AG10803 (cell line): ENCODE measurements around the gene WDR37.

Source experiments
- DNase-seq: peaks from one replicate; pipeline ENCODE4 v3.0.0; 2010; ENCODE audit warnings: low read depth
- H3K4me3 ChIP-seq: 2 replicates; pipeline ENCODE4 v1.5.1; 2011; ENCODE audit warnings: mild to moderate bottlenecking, low read length, control low read depth
- CTCF ChIP-seq: conservative IDR thresholded peaks from 2 replicates; pipeline ENCODE4 v1.5.1; 2011; ENCODE audit warnings: mild to moderate bottlenecking, low read length, control low read depth, inconsistent platforms

WDR37 gene

GRCh38 chr10:1119501-1119900 lies 63.3 kb downstream of the WDR37 start:
- H3K4me3 ChIP-seq: no peak overlapping the region
- DNase-seq: no peak
- TF ChIP-seq CTCF: no peak

GRCh38 chr10:1120306-1120705 lies 64.1 kb downstream of the WDR37 start:
- TF ChIP-seq CTCF: no peak
- no peak for DNase-seq
- no peak overlapping the region for H3K4me3 ChIP-seq

DNA sequence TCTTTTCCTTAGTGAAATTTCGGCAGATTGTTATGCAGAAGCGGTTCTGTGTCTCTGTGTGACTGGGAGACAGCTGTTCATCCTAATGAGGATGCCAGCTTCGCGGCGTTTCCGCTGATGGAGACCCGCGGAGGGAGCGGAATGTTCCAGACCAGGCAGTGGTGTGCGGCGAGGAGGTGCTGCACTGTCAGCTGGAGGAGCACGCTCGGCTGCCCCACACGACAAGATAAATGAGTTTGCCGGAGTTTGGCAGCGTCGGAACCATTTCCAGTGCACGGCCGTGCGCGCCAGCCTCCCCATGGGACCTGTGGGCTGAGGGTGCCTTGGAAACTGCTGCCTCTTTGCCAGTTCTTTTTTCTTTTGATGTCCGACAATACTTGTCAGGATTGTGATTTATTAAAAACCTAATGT lies 64.6 kb downstream of the WDR37 start:
- TF ChIP-seq CTCF: no peak
- no peak overlapping the region for H3K4me3 ChIP-seq
- peak; percentile 23 for DNase-seq

DNA sequence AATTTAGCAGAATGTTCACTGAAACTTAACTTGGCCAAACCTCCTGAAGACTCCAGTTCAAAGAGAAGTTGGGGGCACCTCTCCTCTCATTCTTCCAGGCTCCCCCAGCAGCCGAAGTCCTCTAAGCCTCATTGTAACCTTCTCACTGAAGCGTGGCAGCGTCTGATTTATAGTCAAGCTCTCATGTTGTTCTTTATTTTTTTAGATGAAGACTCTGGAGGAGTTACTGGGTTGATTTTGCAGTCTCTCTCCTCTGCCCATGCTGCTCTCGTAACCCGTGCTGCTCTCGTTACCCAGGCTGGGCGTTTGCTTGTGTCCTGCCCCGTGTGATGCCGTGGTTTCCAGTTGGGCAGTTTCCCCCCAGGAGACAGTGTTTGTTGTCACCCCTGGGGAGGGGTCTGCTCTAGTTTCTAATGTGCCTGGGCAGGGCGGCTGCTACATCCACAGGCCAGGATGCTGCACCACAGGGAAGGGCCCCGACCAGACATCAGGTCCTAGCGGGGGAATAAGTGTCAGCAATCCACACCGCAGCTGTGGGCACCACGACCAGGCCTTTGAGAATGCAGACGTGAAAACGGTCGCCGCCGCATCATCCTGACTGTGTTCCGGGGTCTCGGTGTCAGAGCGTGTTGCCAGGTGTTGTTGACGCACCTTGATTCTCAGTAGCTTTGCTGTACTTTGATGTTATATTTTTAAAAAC lies 65.2 kb downstream of the WDR37 start:
- DNase-seq: no peak
- H3K4me3 ChIP-seq: no peak overlapping the region
- no peak for TF ChIP-seq CTCF

DNA sequence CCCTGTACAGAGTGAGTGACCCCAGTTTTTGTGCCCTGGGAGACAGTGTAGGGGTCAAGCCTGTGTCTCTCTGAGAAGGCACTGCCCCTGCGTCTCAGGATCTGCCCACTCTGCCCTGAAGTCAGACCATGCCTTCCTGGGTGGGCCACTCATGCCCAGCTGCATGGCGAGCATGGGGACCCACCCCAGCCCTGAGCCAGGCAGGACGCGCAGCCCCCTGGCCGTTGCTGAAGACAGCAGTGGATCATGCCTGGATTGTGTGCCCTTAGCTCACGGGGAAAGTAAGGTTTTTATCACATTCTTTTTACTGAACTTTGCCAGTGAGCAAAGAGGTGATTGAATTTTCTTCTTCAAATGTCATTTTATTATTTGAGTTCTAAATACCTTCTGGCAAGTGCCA lies 66.2 kb downstream of the WDR37 start:
- no peak overlapping the region for H3K4me3 ChIP-seq
- TF ChIP-seq CTCF: no peak

DNA sequence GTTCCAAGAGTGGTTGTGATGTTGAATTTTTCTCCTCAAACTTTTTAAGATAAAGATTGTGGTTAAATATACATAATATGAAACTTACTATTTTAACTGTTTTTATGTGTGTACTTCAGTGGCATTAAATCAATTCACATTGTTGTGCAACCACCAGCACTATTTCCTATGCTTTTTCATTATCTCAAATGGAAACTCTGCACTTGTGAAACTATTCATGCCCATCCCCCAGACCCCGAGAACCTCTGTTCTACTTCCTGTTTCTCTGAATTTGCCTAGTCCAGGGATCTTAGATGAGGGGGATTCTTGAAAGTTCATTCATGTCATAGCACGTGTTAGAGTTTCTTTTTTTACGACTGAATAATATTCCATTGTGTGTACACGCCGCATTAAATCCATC lies 67.0 kb downstream of the WDR37 start:
- no peak for TF ChIP-seq CTCF
- no peak for DNase-seq
- H3K4me3 ChIP-seq: no peak overlapping the region

More for the DNA sequence above, 66.2 kb downstream of the WDR37 start:
- no peak for DNase-seq

DNA sequence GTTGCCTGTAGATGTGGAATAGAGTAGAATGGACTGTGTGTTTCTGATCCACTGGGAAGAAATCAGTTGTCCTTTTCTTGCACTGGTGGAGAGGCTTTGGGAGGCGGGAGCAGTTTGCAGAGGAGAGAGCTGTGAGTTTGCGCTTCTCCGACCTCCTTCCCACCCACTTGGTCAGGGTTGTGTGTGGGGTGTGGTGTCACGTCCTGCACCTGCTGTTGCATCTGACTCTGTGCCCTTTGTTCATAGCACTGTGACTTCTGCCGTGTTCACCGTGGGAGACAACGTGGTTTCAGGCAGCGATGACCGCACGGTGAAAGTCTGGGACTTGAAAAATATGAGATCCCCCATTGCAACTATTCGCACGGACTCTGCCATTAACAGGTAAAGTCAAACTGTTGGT lies 67.8 kb downstream of the WDR37 start:
- no peak for TF ChIP-seq CTCF
- H3K4me3 ChIP-seq: no peak overlapping the region
- DNase-seq: no peak
